CD14-positive monocyte (primary cell): ENCODE measurements around the gene CTNNA3. TPM values are rescaled to one million over a fixed set of nuclear protein-coding genes. Genes with fewer than 3 reads are reported as not detected.

Experiments used
- DNase-seq, 3 donors: peaks; one replicate each; pipeline ENCODE4 v3.0.0-alpha.2; 2011 to 2022
- H2AFZ ChIP-seq: 2 replicates; pipeline ENCODE4 v1.6.0; 2012; ENCODE audit warnings: mild to moderate bottlenecking, low read depth, low read length, inconsistent platforms; ENCODE audit not compliant: insufficient read depth, poor library complexity, severe bottlenecking
- H3K27ac ChIP-seq, 2 donors: 1 replicate in 1 of 2; 2 replicates in 1 of 2; pipeline ENCODE4 v1.5.1; 2012 to 2013; ENCODE audit warnings: low read length in 2 of 2, control low read depth in 1 of 2, inconsistent platforms in 1 of 2, low read depth in 1 of 2, mild to moderate bottlenecking in 1 of 2
- H3K27me3 ChIP-seq, 2 donors: one replicate each; pipeline versions ENCODE4 v1.6.0 to v1.6.1; 2011 to 2013; ENCODE audit warnings: low read length in 2 of 2; ENCODE audit not compliant: control insufficient read depth in 2 of 2, insufficient read depth in 2 of 2
- H3K36me3 ChIP-seq, 2 donors: replicated peaks in 1 of 2; 1 replicate in 1 of 2; 2 replicates in 1 of 2; pipeline versions ENCODE4 v1.5.1 to v1.6.1; 2012 to 2013; ENCODE audit warnings: low read length in 2 of 2, control low read depth in 1 of 2, inconsistent platforms in 1 of 2, mild to moderate bottlenecking in 1 of 2; ENCODE audit not compliant: insufficient read depth in 2 of 2, control insufficient read depth in 1 of 2
- H3K4me1 ChIP-seq, 2 donors: 1 replicate in 1 of 2; 2 replicates in 1 of 2; pipeline versions ENCODE4 v1.5.1 to v1.6.1; 2012 to 2013; ENCODE audit warnings: low read length in 2 of 2, control low read depth in 1 of 2, inconsistent platforms in 1 of 2, mild to moderate bottlenecking in 1 of 2, moderate library complexity in 1 of 2; ENCODE audit not compliant: insufficient read depth in 2 of 2, control insufficient read depth in 1 of 2
- H3K4me2 ChIP-seq: replicated peaks from 2 replicates; pipeline ENCODE3; 2012; ENCODE audit warnings: low read length, moderate library complexity, mild to moderate bottlenecking; ENCODE audit not compliant: poor library complexity, severe bottlenecking; ENCODE audit errors: extremely low read depth
- H3K4me3 ChIP-seq, 3 experiments: fragments of 200-600 bp in 1 of 3; sonication (generic) in 1 of 3; replicated peaks in 1 of 3; 1 replicate in 2 of 3; 2 replicates in 1 of 3; pipeline ENCODE4 v1.5.1; 2011 to 2013; ENCODE audit warnings: low read length in 3 of 3, mild to moderate bottlenecking in 3 of 3, control low read depth in 2 of 3, low read depth in 2 of 3, inconsistent platforms in 1 of 3, moderate library complexity in 1 of 3
- H3K79me2 ChIP-seq: 2 replicates; pipeline ENCODE4 v1.6.0; 2012; ENCODE audit warnings: mild to moderate bottlenecking, control low read depth, inconsistent platforms, low read length, moderate library complexity; ENCODE audit not compliant: insufficient read depth
- H3K9ac ChIP-seq: 2 replicates; pipeline ENCODE4 v1.6.0; 2017; ENCODE audit warnings: low read length, mild to moderate bottlenecking; ENCODE audit not compliant: insufficient read depth, poor library complexity, severe bottlenecking
- H3K9me3 ChIP-seq, 2 donors: replicated peaks in 1 of 2; 1 replicate in 1 of 2; 2 replicates in 1 of 2; pipeline versions ENCODE4 v1.5.1 to v1.6.1; 2012 to 2013; ENCODE audit warnings: low read length in 2 of 2, control low read depth in 1 of 2; ENCODE audit not compliant: control insufficient read depth in 1 of 2, insufficient read depth in 1 of 2
- H4K20me1 ChIP-seq: 2 replicates; pipeline ENCODE4 v1.6.0; 2012; ENCODE audit warnings: mild to moderate bottlenecking, low read length, control low read depth, moderate library complexity; ENCODE audit not compliant: insufficient read depth
- H3K27ac Mint-ChIP-seq, 7 donors: one replicate each; pipeline ENCODE4 v1.8.0; 2020; ENCODE audit warnings: mild to moderate bottlenecking in 7 of 7, mixed read lengths in 7 of 7, moderate library complexity in 6 of 7, inconsistent platforms in 2 of 7
- H3K27me3 Mint-ChIP-seq, 3 donors: one replicate each; pipeline ENCODE4 v1.8.0; 2021 to 2022; ENCODE audit warnings: low read depth in 3 of 3, mild to moderate bottlenecking in 3 of 3, mixed read lengths in 3 of 3, moderate library complexity in 3 of 3, inconsistent platforms in 1 of 3
- H3K36me3 Mint-ChIP-seq, 2 donors: one replicate each; pipeline ENCODE4 v1.8.0; 2020; ENCODE audit warnings: mixed read lengths in 2 of 2, inconsistent platforms in 1 of 2, mild to moderate bottlenecking in 1 of 2
- H3K4me1 Mint-ChIP-seq: one replicate; pipeline ENCODE4 v1.8.0; 2020; ENCODE audit warnings: mild to moderate bottlenecking, mixed read lengths
- H3K4me3 Mint-ChIP-seq, 2 donors: one replicate each; pipeline ENCODE4 v1.8.0; 2020; ENCODE audit warnings: mild to moderate bottlenecking in 2 of 2, mixed read lengths in 2 of 2, moderate library complexity in 1 of 2
- H3K9me3 Mint-ChIP-seq, 7 donors: one replicate each; pipeline ENCODE4 v1.8.0; 2020 to 2022; ENCODE audit warnings: mixed read lengths in 7 of 7, mild to moderate bottlenecking in 6 of 7, moderate library complexity in 6 of 7, inconsistent platforms in 2 of 7
- CTCF ChIP-seq: fragments of 200-600 bp; IDR thresholded peaks from one replicate; pipeline ENCODE4 v1.8.0; 2022; ENCODE audit warnings: antibody characterized with exemption, mild to moderate bottlenecking
- WGBS: methylation state at CpG from one replicate; pipeline ENCODE4 v1.1.5; 2013; ENCODE audit warnings: missing lambda C conversion rate; ENCODE audit not compliant: insufficient coverage; 5-methylcytosine and 5-hydroxymethylcytosine counted together
- intact Hi-C, 2 donors: fragments of 100-400 bp; cut with micrococcal nuclease; formaldehyde crosslinking; loops; one replicate each; pipeline versions ENCODE4 v1.15.0 to v1.15.1; 2023
- polyA plus RNA-seq, 3 donors: library from polyadenylated mRNA; depleted of rRNA in 1 of 3; unstranded in 2 of 3; stranded (reverse) in 1 of 3; fragments of 300-500 nt in 2 of 3; fragments of >200 nt in 1 of 3; fragmentation: Illumina TruSeq in 2 of 3; gene quantifications; 1 replicate in 2 of 3; 2 replicates in 1 of 3; pipeline ENCODE4 v1.2.3, GENCODE V29; 2012 to 2021

CTNNA3 gene
- polyA plus RNA-seq, 3 donors, result not detected

- no peaks in the 10 kb centered on the region for H3K4me1 ChIP-seq
- H3K27ac ChIP-seq, result no peak overlapping the region
- Mint-ChIP-seq H3K4me3 (no peak overlapping the region), H3K9me3 (no peaks in the 10 kb centered on the region), H3K27me3 (peaks cover 0 to 2% (median 0%) of the 10 kb centered on the region in 3 donors), H3K4me1 (no peaks in the 10 kb centered on the region), H3K36me3 (no peaks in the 10 kb centered on the region), H3K27ac (no peak overlapping the region)
- TF ChIP-seq CTCF, result no peak
- H3K9ac ChIP-seq, result no peak overlapping the region
- intact Hi-C loops, result no loop called here
- no peaks in the 10 kb centered on the region for H3K9me3 ChIP-seq
- DNase-seq, result no peak
- H2AFZ ChIP-seq, result no peak overlapping the region
- H3K4me2 ChIP-seq, result no peak overlapping the region
- no peaks in the 10 kb centered on the region for H3K79me2 ChIP-seq
- H3K27me3 ChIP-seq, result no peaks in the 10 kb centered on the region
- no peak overlapping the region for H3K4me3 ChIP-seq
- H4K20me1 ChIP-seq, result no peaks in the 10 kb centered on the region
- H3K36me3 ChIP-seq, result no peaks in the 10 kb centered on the region
- 91% methylated on average over 1 of the region's 1 CpG for WGBS
Measured at GRCh38 chr10:67575532-67575931, 120.5 kb downstream of the CTNNA3 start.

GRCh38 chr10:67573484-67573883 is 122.5 kb downstream of the CTNNA3 start:
- Histone ChIP-seq H3K4me1 (no peaks in the 10 kb centered on the region), H3K36me3 (no peaks in the 10 kb centered on the region), H4K20me1 (no peaks in the 10 kb centered on the region), H3K9ac (no peak overlapping the region), H2AFZ (no peak overlapping the region), H3K27me3 (no peaks in the 10 kb centered on the region), H3K9me3 (no peaks in the 10 kb centered on the region), H3K79me2 (no peaks in the 10 kb centered on the region), H3K4me2 (no peak overlapping the region), H3K4me3 (no peak overlapping the region), H3K27ac (no peak overlapping the region)
- Mint-ChIP-seq H3K4me1 (no peaks in the 10 kb centered on the region), H3K4me3 (no peak overlapping the region), H3K36me3 (no peaks in the 10 kb centered on the region), H3K27ac (no peak overlapping the region), H3K9me3 (peaks cover 0 to 1% (median 0%) of the 10 kb centered on the region in 7 donors), H3K27me3 (peaks cover 0 to 2% (median 0%) of the 10 kb centered on the region in 3 donors)
- no peak for DNase-seq
- no peak for TF ChIP-seq CTCF
- WGBS, result no CpG with 5 or more reads among the region's 1 CpG
- intact Hi-C loops, result no loop called here
